HCT116 (cell line): ENCODE data around the gene ABCA9.
A peak's percentile ranks its signal among the peaks of the same experiment; 100 is the strongest.

Experiments used
- CEBPB ChIP-seq: IDR thresholded peaks from 2 replicates; pipeline ENCODE4 v1.6.1; 2012; ENCODE audit warnings: low read depth
- CTCF ChIP-seq, 3 experiments: fragments of 200-600 bp in 1 of 3; sonication (generic) in 1 of 3; IDR thresholded peaks in 2 of 3; conservative IDR thresholded peaks in 1 of 3; 2 replicates each; pipeline ENCODE4 v1.5.1; 2012 to 2017; ENCODE audit warnings: low read depth in 2 of 3, low read length in 2 of 3, antibody characterized with exemption in 1 of 3, borderline replicate concordance in 1 of 3, control low read depth in 1 of 3, mild to moderate bottlenecking in 1 of 3, mixed read lengths in 1 of 3, mixed run types in 1 of 3, moderate library complexity in 1 of 3; ENCODE audit not compliant: insufficient read depth in 1 of 3
- ELF1 ChIP-seq: IDR thresholded peaks from 2 replicates; pipeline ENCODE4 v1.6.1; 2012; ENCODE audit warnings: low read depth, borderline replicate concordance
- EZH2 ChIP-seq: fragments of 200-600 bp; sonication (generic); IDR thresholded peaks from 2 replicates; pipeline ENCODE4 v1.6.1; 2017; ENCODE audit warnings: antibody characterized with exemption, mixed run types
- FOSL1 ChIP-seq: IDR thresholded peaks from 2 replicates; pipeline ENCODE4 v1.6.1; 2012; ENCODE audit warnings: low read depth
- POLR2A ChIP-seq: IDR thresholded peaks from 2 replicates; pipeline ENCODE4 v1.7.0; 2011; ENCODE audit warnings: borderline replicate concordance; ENCODE audit not compliant: insufficient read depth, insufficient read length; ENCODE audit errors: extremely low read depth
- POLR2AphosphoS5 ChIP-seq: IDR thresholded peaks from 2 replicates; pipeline ENCODE4 v1.6.1; 2011; ENCODE audit warnings: mild to moderate bottlenecking, low read depth, low read length, moderate library complexity
- REST ChIP-seq: IDR thresholded peaks from 2 replicates; pipeline ENCODE4 v1.6.1; 2012; ENCODE audit warnings: low read depth
- SP1 ChIP-seq: IDR thresholded peaks from 2 replicates; pipeline ENCODE4 v1.6.1; 2012; ENCODE audit warnings: low read depth
- SRF ChIP-seq: IDR thresholded peaks from 2 replicates; pipeline ENCODE4 v1.6.1; 2012; ENCODE audit warnings: low read depth
- TCF7L2 ChIP-seq: IDR thresholded peaks from 2 replicates; pipeline ENCODE4 v1.7.0; 2011; ENCODE audit warnings: borderline replicate concordance, inconsistent platforms; ENCODE audit not compliant: insufficient read depth, insufficient read length; ENCODE audit errors: extremely low read depth
- YY1 ChIP-seq: IDR thresholded peaks from 2 replicates; pipeline ENCODE4 v1.6.1; 2011; ENCODE audit warnings: low read length, low read depth, moderate library complexity, mild to moderate bottlenecking; ENCODE audit not compliant: insufficient replicate concordance; ENCODE audit errors: extremely low read depth
- ZNF274 ChIP-seq: fragments of 200-500 bp; sonication (Bioruptor generic); IDR thresholded peaks from 2 replicates; pipeline ENCODE4 v1.6.1; 2014; ENCODE audit warnings: mild to moderate bottlenecking, low read depth, low read length, inconsistent platforms

GRCh38 chr17:69047368-69048263 is 13.1 kb downstream of the ABCA9 start:
- TF ChIP-seq CTCF (IDR thresholded peaks at IDR 0.05 in 2 of 3, conservative IDR thresholded peaks at IDR 0.05 in 1 of 3; ENCODE audit: borderline replicate concordance in 1 of 3, insufficient read depth in 1 of 3, low read depth in 2 of 3, low read length in 2 of 3) (no peak), POLR2AphosphoS5 (no peak), EZH2 (no peak), YY1 (no peak), REST (no peak), SRF (no peak), POLR2A (no peak), ZNF274 (no peak), SP1 (no peak), ELF1 (no peak), CEBPB (peak; percentile 12; the same call in 1 of the 2 replicates), TCF7L2 (no peak), FOSL1 (peak; percentile 14; the same call in 1 of the 2 replicates)
